ENCODE data around the gene CDC37.
"Not testable (repeated sequence)": the region's sequence is repeated elsewhere in the genome, so short reads cannot be mapped to it uniquely, and the experiment has no call there.

The CDC37 gene

DNA sequence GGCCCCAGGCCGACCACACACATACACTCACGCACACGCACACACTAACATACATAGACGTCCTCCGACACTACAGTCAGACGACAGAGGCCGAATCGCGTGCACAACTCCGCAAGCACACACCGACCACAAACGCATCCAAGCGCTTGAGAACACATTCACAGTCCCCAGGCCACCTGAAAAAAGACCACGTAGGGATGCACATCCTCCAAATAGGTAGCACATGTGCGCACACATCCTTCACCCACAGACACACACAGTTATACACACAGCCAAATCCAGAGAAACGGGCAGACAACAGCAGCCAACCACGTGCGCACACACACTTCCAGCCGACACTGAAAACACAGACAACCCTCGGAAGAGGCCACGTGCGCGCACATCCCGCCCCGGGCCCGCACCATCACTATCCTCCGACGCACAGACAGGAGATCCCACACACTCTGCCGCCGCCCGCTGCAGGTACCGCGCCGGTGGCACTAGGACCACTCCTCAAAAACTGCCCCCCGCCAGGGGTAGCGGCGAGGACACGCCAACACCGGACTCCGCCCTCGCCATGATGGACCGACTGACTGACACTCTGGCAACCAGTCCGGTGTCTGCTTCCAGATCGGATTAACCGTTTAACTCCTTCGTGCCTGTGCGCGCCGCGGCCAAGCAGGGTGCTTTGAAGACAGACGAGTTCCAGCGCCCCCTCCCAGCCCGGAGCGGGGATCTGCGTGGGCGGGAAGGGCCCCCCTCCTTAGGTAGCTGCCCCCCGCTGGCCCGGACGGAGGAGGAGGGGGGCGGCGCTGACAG is 16.5 kb upstream of the CDC37 start:
- no peak for DNase-seq (ENCODE audit: low read depth)

- DNase-seq (ENCODE audit: low read depth) = no peak
These were observed 15.9 kb upstream of the CDC37 start for GRCh38 chr19:10419200-10419645.

DNA sequence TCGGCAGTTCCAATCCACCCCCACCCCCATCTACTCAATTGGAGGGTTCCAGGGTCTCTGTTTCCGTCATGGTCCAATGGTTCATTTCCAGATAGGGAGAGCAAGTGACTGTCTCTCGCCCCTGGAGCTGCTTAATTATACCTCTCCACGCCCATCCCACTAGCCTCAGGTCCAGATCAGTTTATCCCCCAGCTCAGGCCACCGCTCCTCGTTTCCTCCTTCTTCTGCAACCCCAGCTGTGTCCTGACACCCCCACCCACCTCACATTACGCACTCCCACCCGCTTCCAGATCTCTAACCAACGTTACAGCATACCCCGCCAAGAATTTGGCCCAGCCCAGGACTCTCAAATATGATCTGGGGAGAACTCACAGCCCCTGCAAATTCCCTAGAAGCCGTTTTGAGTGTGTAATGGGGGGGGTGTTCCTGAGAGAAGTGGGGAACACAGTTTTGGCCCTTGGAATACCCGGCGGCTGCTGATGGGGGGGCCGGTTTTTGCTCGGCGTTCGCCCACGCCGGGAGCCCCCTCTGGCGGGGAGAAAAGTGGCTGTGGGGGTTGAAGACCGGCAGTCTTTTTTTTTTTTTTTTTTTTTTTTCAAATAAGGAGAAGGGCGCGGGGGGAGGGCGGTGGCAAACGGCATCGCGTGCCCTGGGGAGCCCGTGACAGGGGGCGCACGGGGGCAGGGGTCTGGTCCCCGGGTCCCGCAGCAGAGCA is 15.3 kb upstream of the CDC37 start:
- DNase-seq (ENCODE audit: low read depth) = no peak

GRCh38 chr19:10418235-10418484 is 14.8 kb upstream of the CDC37 start:
- DNase-seq (ENCODE audit: low read depth) = no peak

GRCh38 chr19:10417541-10418234 is 14.3 kb upstream of the CDC37 start:
- DNase-seq (ENCODE audit: low read depth) = no peak

DNA sequence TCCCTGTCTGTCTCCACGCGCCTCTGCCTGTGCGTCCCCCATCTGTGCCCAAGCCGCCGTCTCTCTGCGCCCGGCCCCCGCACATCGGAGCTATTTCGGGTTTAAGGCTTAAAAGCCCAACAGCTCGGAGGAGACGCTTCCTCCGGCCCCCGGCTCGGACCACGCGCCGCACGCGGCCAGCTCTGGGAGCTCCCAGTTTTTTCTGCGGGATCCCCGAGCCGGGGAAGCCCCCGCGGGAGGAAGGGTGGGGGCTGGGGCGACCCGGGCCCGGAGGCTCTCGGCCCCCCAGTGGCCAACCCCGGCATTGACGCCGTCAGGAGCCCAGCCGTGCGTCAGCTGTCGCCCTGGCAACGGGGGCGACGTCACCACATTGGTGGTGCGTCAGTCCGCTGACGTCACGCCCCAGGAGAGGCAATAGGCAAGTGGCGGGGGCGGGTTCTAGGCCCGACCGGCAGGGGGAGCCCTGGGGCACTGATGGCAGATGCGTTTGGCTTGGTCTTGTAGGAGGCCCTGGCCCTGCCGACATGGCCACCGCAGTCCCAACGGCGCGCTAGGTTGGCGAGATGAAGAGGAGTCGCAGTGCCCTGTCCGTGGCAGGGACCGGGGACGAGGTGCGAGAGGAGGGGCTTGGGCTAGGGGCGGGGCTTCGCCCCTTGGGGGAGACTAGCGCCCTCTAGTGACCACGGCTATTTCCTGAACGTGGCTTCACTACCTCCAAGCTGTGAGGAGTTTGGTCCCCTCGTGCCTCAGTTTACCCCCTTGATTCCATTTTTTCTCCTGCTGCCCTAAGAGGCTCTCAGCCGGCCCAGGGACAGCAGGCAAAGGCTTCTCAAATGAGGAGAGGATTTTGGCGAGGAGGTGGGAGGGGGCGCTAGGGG is 13.3 kb upstream of the CDC37 start:
- DNase-seq (ENCODE audit: low read depth) = peak; percentile 77

DNA sequence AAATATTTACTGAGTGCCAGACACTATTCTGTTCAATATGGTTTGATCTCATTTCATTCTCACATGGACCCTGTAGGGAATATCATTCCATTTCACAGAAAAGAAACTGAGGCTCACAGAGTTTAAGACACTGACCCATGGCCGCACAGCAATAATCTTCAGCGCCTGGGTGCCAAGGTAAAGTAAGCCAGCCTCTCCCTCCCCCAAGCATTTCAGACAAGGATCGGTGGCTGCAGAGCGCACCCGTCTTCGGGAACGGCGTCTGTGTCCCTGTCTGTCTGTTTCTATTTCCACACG is 12.7 kb upstream of the CDC37 start:
- no peak for DNase-seq (ENCODE audit: low read depth)

DNA sequence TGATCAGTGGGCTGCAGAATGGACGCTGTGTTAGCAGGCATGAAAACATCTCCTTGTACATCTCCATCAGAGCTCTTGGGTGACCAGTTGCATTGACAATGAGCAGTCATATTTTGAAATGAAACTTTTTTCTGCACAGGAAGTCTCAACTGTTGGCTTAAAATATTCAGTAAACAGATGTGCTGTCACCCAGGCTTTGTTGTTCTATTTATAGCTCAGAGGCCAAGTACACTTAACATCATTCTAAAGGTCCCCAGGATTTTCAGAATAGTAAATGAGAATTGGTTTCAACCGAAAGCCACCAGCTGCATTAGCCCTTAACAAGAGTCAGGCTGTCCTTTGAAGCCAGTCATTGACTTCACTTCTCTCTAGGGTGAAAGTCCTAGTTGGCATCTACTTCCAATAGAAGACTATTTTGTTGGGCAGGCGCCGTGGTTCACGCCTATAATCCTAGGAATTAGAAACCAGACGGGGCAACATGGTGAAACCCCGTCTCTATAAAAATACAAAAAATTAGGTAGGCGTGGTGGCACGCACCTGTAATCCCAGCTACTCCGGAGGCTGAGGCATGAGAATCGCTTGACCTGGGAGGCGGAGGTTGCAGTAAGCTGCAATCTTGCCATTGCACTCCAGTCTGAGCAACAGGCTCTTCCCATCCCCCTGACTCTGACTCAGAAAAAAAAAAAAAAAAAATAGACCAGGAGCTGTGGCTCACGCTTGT is 9.1 kb upstream of the CDC37 start:
- DNase-seq (ENCODE audit: low read depth) = no peak

DNA sequence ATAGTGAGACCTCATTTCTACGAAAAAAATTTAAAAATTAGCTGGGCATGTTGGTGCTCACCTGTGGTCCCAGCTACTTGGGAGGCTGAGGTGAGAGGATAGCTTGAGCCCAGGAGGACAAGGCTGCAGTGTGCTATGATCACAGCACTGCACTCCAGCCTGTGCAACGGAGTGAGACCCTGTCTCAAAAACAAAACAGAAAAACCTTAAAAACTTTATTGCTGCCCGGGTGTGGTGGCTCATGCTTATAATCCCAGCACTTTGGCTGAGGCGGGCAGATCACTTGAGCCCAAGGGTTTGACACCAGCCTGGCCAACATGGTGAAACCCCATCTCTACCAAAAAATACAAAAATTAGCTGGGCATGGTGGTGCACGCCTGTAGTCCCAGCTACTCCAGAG is 7.9 kb upstream of the CDC37 start:
- DNase-seq (ENCODE audit: low read depth) = not testable (repeated sequence)

DNA sequence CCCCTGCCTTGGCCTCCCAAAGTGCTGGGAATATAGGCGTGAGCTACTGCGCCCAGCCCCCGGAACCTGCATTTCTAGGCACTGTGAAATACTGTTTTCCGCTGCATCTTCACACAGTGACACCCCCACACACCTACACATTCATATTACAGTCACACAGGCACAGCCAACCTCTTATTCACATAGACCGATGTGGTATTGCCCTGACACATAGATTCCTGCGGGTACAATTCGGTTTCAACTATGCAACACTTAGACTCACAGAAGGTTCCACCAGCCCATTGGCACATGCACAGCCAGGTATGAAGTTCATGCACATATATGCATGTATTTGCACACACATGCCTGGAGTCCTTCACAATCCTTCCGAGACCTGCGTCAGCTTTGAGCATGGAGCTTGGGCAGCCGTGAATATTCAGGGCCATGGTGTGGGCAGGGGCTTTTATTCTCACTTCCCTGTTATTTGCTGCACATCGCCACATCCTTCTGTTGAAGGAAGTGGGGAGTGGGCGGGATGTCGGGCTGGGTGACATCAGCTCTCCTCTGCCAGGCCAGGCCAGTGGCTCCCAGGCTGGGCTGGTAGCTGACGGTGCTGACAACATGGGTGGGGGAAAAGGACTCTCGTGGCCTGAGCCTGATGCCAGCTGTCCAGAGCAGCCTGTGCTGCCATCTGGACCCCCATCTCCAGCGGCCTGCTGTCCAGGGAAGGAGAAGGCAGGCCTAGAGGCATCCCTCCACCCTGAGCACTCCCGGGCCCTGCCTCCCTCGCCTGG is 5.4 kb upstream of the CDC37 start:
- DNase-seq (ENCODE audit: low read depth) = no peak

- DNase-seq (ENCODE audit: low read depth) = no peak
These were observed 3.8 kb upstream of the CDC37 start for GRCh38 chr19:10407096-10407495.

GRCh38 chr19:10406191-10406590 is 2.8 kb upstream of the CDC37 start:
- DNase-seq (ENCODE audit: low read depth) = no peak

- DNase-seq (ENCODE audit: low read depth) = no peak
These were observed 1.8 kb upstream of the CDC37 start for GRCh38 chr19:10404888-10405820.

- no peak for DNase-seq (ENCODE audit: low read depth)
These were observed 802 bp downstream of the CDC37 start for GRCh38 chr19:10402441-10403038.

DNA sequence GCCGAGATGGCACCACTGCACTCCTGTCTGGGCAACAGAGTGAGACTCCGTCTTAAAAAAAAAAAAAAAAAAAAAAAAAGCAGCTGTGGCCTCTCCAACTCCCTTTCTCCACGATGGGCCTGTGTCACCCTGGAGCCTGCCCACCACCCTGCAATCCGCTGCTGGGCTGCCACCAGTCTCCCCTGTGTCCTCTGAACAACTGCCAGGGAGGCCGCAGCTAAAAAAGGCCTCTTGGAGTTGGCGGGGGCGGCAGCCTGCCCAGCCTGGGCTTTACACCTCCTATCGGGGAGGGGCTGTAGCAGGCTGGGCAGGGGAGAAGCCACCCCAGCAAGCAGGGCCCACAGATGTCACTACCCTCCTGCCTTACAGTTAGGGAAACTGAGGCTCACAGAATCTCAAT is 3.5 kb downstream of the CDC37 start:
- DNase-seq (ENCODE audit: low read depth) = no peak

DNA sequence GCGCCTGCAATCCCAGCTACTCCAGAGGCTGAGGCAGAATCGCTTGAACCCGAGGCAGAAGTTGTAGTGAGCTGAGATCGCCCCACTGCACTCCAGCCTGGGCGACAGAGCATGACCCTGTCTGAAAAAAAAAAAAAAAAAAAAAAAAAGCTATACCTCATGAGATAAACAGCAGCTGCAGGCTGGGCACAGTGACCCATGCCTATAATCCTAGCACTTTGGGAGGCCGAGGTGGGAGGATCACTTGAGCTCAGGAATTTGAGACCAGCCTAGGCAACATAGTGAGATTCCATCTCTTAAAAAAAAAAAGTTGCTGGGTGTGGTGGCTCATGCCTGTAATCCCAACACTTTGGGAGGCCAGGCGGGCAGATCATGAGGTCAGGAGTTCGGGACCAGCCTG is 4.0 kb downstream of the CDC37 start:
- not testable (repeated sequence) for DNase-seq (ENCODE audit: low read depth)

DNA sequence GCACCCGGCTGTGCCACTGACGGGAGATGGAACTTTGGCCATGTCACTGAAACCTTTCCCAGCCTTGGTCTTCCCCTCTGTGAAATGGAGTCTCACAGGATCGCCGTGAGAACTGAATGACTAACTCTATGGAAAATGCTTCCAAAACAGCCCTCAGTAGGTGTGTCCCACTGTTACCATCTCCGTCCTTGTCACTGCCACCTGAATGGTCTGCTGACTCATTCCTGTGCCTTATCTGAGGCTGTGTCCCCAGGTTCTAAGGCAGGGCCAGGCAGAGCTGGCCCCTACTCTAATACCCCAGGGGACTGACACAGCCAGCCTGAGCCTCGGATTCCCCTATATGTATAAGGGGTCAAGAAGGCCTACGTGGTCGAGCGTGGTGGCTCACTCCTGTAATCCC is 4.5 kb downstream of the CDC37 start:
- DNase-seq (ENCODE audit: low read depth) = no peak

DNA sequence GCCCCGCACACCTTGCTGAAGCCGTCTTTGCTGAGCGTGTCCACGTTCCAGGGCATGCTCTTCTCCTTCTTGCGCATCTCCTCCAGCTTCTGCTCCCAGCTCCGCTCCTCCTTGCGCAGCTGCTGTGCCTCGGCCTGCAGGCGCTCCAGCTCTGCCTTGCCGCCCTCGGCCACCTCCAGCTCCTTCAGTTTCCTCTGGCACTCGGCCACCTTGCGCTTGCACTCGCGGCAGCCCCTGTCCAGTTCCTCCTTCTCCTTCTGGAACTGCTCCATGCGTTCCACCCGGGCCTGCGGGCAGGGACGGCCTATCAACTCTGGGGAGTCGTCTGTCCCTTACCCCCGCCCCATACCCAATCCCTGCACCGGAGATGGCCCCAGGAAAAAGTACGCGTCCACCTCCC is 7.4 kb downstream of the CDC37 start:
- no peak for DNase-seq (ENCODE audit: low read depth)

DNA sequence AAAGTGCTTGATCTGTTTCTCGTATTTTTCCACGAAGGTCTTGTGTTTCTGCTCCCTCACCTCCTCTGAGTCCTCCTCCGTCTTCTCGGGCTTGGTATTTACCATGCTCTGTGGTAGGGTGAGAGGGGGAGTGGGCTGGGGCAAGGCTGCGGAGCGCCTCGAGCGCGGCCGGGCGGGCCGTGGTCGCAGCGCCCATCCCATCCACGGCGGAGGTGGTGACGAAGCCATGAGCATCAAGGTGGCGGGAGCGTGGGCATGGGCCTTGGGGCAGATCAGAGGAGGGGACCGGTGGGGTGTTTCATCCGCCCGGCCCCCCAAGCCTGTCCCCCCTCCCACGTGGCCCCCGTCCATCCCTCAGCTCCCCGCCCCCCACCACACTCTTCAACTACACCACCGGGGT is 7.9 kb downstream of the CDC37 start:
- DNase-seq (ENCODE audit: low read depth) = no peak

DNA sequence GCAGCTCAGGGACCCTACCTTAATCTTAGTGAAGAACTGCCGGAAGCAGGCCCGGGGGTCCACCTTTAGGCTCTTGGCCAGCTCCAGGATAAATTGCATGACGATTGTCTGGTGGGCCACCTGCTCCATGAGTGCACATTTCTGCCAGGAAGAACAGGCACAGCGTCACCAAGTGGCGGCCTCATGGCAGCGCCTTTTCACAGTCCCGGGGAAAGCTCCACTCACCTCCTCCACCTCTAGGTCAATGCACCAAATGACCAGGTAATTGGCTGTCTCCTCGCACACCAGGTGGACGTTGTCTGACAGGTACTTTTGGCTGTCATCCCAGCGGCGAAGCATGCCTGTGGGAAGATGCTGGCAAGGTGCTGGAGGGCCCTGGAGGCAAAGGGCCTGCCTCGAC is 8.3 kb downstream of the CDC37 start:
- no peak for DNase-seq (ENCODE audit: low read depth)

All from fibroblast of the conjunctiva (primary cell).